GM18907 (cell line): ENCODE results near the gene UBE2E1.

ENCODE experiments used
- ATAC-seq: cut with Tn5 transposase; IDR thresholded peaks from one replicate; pipeline ENCODE4 v1.9.1; 2021; ENCODE audit warnings: mild to moderate bottlenecking, moderate library complexity; ENCODE audit not compliant: unreplicated experiment

UBE2E1 gene

GRCh38 chr3:23795096-23795495 is 10.7 kb upstream of the UBE2E1 start:
- no peak for ATAC-seq

- no peak for ATAC-seq
These were observed 9.2 kb upstream of the UBE2E1 start for GRCh38 chr3:23796518-23796917.

- peak; percentile 87 for ATAC-seq
These were observed 8.3 kb upstream of the UBE2E1 start for GRCh38 chr3:23797491-23797890.

- ATAC-seq = no peak
These were observed 7.3 kb upstream of the UBE2E1 start for GRCh38 chr3:23798456-23798855.

GRCh38 chr3:23798876-23799275 is 6.9 kb upstream of the UBE2E1 start:
- no peak for ATAC-seq

GRCh38 chr3:23800731-23801130 is 5.0 kb upstream of the UBE2E1 start:
- ATAC-seq = no peak

- no peak for ATAC-seq
These were observed 1.1 kb upstream of the UBE2E1 start for GRCh38 chr3:23804441-23805209.

GRCh38 chr3:23805210-23805632 is 534 bp upstream of the UBE2E1 start:
- no peak for ATAC-seq

GRCh38 chr3:23806534-23807423 is 1.0 kb downstream of the UBE2E1 start:
- ATAC-seq = peak; percentile 6

GRCh38 chr3:23807424-23808015 is 1.8 kb downstream of the UBE2E1 start:
- ATAC-seq = no peak

- ATAC-seq = no peak
These were observed 2.8 kb downstream of the UBE2E1 start for GRCh38 chr3:23808525-23808924.

GRCh38 chr3:23809294-23809693 is 3.5 kb downstream of the UBE2E1 start:
- no peak for ATAC-seq

- ATAC-seq = no peak
These were observed 4.1 kb downstream of the UBE2E1 start for GRCh38 chr3:23809840-23810342.

GRCh38 chr3:23810343-23811184 is 4.8 kb downstream of the UBE2E1 start:
- peak; percentile 35 for ATAC-seq

- ATAC-seq = peak; percentile 0
These were observed 5.4 kb downstream of the UBE2E1 start for GRCh38 chr3:23811185-23811527.

- peak; percentile 49 for ATAC-seq
These were observed 6.2 kb downstream of the UBE2E1 start for GRCh38 chr3:23811919-23812318.

GRCh38 chr3:23815879-23816278 is 10.1 kb downstream of the UBE2E1 start:
- no peak for ATAC-seq

GRCh38 chr3:23816721-23817120 is 11.0 kb downstream of the UBE2E1 start:
- no peak for ATAC-seq

GRCh38 chr3:23817508-23818223 is 11.9 kb downstream of the UBE2E1 start:
- no peak for ATAC-seq
